Bone marrow (tissue), 2 donors: Measurements from ENCODE around the gene MKLN1.
"Not testable (repeated sequence)": the region's sequence is repeated elsewhere in the genome, so short reads cannot be mapped to it uniquely, and the experiment has no call there.

ENCODE experiments used
- DNase-seq, 2 donors: peaks; one replicate each; lab custom pipeline; 2025; lab: John Stamatoyannopoulos, UW

The MKLN1 gene

GRCh38 chr7:131327626-131328376 is at the start of gene MKLN1:
TSS of gene MKLN1 (plus strand) at chr7:131327876. CDS start at chr7:131327900, 24 bp downstream.
- DNase-seq: peak; percentile 68 to 80

GRCh38 chr7:131279044-131279443 is 48.6 kb upstream of the MKLN1 start:
- DNase-seq: no peak

- no peak for DNase-seq
Measured at GRCh38 chr7:131281266-131282048, 46.2 kb upstream of the MKLN1 start.

DNA sequence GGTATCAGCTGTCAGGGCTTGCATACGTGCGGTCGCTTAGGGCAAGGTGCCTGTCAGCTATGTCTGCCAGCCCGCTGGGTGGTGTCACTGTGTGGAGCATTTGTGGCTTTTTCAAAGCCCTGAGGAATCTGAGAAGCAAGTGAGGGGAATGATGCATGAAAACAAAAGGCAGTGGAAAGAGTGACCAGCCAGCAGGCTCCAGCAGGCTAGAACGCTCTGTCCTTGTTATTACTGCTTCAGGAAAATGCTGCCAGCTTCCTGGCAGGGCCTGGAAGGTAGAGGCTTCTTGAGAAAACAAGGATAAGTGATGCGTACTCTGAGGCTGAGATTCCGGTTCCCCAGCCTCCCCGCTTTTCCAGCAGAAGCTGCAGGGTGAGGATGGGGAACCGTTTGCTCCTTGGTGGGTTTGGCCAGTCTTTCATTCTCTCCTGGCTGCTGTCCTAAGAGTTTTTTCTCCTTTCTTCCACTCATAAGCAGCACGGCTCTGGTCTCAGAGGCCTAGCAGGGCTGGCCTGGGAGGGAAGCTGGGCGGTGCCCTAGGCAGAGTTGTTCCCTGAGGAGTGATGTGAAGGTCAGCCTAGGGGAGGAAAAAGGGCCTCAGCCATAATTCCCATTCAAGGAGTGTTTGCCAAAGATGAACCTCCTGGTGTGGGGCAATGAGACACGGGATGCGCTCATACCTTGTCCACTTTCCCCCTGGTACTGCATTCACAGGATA is 42.8 kb upstream of the MKLN1 start:
- no peak for DNase-seq

DNA sequence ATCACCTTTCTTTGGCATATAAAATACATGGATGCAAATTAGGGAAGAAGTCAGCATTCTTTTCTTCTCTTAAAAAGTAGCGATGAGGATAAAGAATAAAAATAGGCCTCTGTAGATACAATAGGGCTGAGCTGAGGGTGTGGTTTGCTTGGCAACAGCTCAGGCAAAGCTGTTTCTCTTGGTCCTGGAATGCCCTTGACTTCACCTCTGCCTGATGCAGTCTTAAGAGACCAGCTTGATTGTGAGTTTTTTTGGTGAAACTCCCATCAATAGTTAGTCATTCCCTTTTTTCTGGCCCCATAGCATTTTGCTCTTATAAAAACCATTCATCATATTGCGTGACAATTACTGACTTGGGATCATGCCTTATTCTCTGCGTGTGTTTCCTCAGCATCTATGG is 42.1 kb upstream of the MKLN1 start:
- no peak for DNase-seq

GRCh38 chr7:131288450-131288849 is 39.2 kb upstream of the MKLN1 start:
- no peak for DNase-seq

DNA sequence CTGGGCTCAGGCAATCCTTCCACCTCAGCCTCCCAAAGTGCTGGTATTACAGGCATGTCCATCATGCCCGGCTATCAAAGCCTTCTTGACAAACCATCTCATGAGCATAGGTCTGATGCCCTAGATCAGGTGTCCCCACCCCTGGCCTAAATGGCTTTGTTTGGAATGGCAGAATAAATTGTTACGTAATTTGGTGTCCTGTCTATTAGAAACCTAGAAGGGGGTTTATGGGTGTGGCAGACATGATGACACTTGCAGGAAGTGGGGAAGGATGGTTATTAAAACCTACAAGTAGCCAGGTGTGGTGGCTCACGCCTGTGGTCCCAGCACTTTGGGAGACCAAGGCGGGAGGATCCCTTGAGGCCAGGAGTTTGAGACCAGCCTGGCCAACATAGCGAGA is 38.6 kb upstream of the MKLN1 start:
- DNase-seq: no peak

GRCh38 chr7:131292141-131292905 is 35.4 kb upstream of the MKLN1 start:
- no peak for DNase-seq

DNA sequence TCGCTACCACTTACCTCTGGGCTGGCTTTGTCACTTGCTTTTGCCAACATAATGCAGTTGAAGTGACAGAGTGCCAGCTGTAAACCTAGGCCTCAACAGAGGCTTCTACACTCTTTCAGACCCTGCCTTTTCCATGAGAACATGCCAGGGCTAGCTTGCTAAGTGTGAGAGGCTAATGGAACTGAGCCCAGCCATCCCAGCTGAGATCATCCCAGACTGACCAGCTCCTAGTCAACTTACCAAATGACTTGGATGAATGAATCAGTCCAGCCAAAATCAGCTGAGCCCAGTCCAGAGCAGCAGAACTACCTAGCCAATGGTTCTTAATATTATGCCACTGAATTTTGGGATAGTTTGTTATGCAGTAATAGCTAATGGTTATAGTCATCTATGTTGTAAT is 34.7 kb upstream of the MKLN1 start:
- DNase-seq: no peak

- no peak for DNase-seq
Measured at GRCh38 chr7:131294553-131294952, 33.1 kb upstream of the MKLN1 start.

- DNase-seq: no peak
Measured at GRCh38 chr7:131298608-131298992, 29.1 kb upstream of the MKLN1 start.

- DNase-seq: no peak
Measured at GRCh38 chr7:131299074-131299473, 28.6 kb upstream of the MKLN1 start.

- DNase-seq: no peak
Measured at GRCh38 chr7:131300078-131300477, 27.6 kb upstream of the MKLN1 start.

DNA sequence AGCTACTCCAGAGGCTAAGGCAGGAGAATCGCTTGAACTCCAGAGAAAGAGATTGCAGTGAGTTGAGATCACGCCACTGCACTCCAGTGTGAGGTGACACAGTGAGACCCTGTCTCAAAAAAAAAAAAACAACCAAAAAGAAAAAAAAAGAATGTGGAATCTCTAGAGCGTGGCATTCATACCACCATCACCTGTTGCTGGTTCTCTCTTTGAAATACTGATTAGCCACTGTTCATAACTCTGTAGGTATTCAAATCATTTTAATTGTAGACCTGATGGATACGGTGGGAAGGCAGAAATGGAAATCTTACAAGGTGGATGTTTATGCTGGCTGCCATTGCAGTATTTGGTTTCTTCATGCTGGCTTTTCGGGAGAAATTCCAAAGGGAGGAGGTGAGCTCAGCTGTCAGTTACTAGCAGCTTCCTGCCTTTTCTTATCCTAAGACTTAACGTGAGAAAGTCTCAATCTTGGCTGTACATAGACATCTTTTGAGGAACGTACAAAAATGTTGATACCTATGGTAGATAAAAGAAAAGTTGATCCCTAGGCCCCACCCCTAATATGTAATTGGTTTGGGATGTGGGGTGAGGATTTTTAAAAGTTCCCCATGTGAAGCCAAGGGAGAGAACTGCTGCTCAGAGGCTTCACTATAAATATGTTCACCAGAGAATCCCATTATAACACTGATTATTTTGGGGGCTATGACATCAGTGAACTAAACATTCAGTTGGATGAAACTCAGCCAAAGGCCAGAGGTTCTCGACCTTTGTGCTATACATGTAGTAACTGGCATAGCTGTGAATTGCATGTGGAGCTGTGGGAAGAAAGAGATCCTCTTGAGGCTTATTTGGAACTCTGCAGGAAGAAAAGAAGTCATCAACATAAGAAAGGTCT is 26.9 kb upstream of the MKLN1 start:
- DNase-seq: no peak

DNA sequence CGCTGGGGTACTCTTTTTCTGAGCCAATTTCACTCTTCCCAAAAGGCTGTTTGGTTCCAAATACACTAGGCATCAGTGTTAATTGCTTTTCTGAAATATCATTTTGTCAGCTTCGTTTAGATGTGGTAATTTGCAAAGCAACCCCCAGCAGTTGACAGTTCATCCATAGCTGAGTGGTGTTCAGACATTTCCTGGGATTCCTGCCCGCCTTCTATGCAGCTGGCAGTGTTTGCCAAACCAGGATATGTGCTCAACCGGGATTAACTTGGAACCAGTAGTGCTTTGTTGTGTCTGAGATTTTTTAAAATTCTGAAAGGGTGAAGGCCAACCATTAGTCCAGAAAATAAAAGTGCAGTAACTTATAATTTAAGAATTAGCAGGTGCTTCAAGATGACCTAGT is 25.2 kb upstream of the MKLN1 start:
- DNase-seq: no peak

DNA sequence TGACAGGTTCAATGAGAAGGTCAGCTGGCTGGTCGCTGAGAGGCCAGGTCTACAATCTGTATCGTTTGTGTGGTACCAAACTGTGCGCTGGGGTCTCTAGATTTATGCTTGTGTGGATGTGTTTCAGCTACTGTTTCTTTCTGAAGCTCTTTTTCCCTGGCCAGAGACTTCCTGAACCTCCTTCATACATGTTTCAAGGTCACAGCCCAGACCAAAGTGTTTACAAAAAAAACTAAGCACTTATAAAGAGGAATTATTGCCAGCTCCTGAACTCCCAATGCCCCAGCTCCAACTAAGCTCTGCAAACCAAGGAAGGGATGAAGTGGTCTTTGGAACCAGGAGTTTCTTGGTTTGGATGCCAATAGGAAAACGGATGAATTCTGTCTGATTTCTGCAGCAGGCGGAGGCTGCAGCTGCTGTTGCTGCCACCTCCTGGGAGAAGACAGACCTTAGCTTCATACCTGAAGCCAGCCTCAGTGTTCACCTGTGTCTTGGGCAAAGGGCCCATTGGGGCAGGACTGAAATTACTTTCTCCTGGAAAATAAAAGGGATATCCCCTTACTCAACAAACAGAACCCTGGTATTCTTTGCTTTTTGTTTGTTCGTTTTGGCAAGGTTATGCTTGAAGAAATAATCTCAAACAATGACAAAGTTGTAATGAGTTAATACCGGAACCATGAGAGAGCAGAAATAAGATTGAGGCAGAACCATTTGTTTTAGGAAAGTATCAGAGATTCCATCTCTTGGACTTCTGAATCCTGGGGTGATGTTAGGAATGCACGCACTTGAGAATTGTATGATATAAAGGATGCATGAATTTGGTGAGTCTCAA is 24.6 kb upstream of the MKLN1 start:
- no peak for DNase-seq

DNA sequence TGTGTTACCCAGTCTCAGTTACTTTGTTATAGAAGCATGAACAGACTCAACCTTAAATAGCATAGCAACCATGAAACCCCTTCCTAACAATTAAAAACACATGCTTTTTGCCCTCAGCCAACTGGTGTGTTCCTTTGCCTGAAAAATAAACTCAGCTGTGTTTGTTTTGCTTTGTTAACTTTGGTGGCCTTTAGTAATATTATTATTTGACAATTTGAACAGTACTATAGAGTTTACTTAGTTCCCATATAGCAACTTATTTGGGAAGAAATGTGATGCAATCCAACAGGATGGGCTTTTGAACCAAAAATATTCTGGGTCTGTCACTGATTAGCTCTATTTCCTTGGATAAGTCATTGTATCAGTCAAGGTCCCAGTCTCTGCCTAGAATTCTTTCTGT is 22.5 kb upstream of the MKLN1 start:
- DNase-seq: no peak

DNA sequence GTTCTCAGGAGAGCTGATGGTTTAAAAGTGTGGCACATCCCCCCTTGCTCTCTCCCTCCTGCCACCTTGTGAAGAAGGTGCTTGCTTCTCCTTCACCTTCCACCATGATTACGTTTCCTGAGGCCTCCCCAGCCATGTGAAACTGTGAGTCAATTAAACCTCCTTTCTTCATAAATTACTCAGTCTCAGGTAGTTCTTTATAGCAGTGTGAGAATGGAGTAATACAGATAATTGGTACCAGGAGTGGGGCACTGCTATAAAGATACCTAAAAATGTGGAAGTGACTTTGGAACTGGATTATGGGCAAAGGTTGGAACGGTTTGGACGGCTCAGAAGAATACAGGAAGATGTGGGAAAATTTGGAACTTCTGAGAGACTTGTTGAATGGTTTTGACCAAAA is 21.6 kb upstream of the MKLN1 start:
- DNase-seq: not testable (repeated sequence)

DNA sequence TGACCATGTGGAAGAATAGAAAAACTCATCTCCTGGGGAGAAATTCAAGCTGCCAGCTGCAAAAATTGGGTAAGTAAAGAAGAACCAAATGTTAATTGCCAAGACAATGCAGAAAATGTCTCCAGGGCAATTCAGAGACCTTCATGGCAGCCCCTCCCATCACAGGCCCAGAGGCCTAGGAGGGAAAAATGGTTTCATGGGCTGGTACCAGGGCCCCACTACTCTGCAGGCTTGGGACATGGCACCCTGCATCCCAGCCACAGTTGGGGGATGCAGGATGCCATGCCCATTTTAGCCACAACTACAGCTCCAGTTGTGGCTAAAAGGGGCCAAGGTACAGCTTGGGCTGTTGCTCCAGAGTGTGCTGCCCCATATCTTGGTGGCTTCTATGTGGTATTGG is 20.9 kb upstream of the MKLN1 start:
- DNase-seq: no peak

DNA sequence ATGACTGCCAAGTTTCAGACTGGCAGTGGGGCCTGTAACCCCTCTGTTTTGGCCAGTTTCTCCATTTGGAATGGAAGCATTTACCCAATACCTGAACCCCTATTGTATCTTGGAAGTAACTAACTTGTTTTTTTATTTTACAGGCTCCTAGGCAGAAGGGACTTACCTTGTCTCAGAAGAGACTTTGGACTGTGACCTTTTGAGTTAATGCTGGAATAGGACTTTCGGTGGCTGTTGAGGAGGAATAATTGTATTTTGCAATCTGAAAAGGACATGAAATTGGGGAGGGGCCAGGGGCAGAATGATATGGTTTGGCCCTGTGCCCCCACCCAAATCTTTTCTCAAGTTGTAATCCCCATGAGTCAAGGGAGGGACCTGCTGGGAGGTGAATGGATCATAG is 20.0 kb upstream of the MKLN1 start:
- no peak for DNase-seq
